Testis (tissue), 3 donors: ENCODE results near the gene RIMBP2. TPM values are rescaled to one million over a fixed set of nuclear protein-coding genes. Genes with fewer than 3 reads are reported as not detected.

Experiments used
- DNase-seq: peaks from one replicate; pipeline ENCODE4 v3.0.0-alpha.2; 2019
- H3K27ac ChIP-seq, 2 donors: fragments of 200-600 bp; sonication (generic); one replicate each; pipeline ENCODE4 v1.5.1; 2019
- H3K27me3 ChIP-seq: fragments of 200-600 bp; sonication (generic); one replicate; pipeline ENCODE4 v1.5.1; 2019
- H3K36me3 ChIP-seq: fragments of 200-600 bp; sonication (generic); one replicate; pipeline ENCODE4 v1.5.1; 2017; ENCODE audit warnings: low read depth; ENCODE audit errors: missing control alignments
- H3K4me1 ChIP-seq: fragments of 200-600 bp; sonication (generic); one replicate; pipeline ENCODE4 v1.5.1; 2019
- H3K4me3 ChIP-seq, 2 donors: fragments of 200-600 bp; sonication (generic); one replicate each; pipeline ENCODE4 v1.5.1; 2017 to 2019
- H3K9me3 ChIP-seq: fragments of 200-600 bp; sonication (generic); one replicate; pipeline ENCODE4 v1.5.1; 2017
- POLR2A ChIP-seq: fragments of 450-650 bp; IDR thresholded peaks from one replicate; pipeline ENCODE4 v1.6.1; 2017; ENCODE audit warnings: antibody characterized with exemption, mild to moderate bottlenecking, moderate library complexity
- WGBS, 2 donors: methylation state at CpG; one replicate each; pipeline ENCODE4 v1.1.5; 2018; 5-methylcytosine and 5-hydroxymethylcytosine counted together
- intact Hi-C: fragments of 100-400 bp; cut with DNase I; formaldehyde crosslinking; loops from one replicate; pipeline ENCODE4 v1.15.1; 2023; ENCODE audit warnings: low total_unique reads
- polyA plus RNA-seq: library from polyadenylated mRNA; stranded (reverse); fragments of 350-450 nt; fragmentation: Illumina TruSeq; extraction: RNeasy Lipid Tissue Mini Kit (QIAGEN cat#74804); gene quantifications from one replicate; pipeline ENCODE4 v1.2.3, GENCODE V29; 2014; ENCODE audit warnings: low read depth, low replicate concordance; ENCODE audit not compliant: insufficient read depth
- total RNA-seq, 2 donors: library from RNA; depleted of rRNA; stranded (reverse); fragments of >200 nt; gene quantifications; one replicate each; pipeline ENCODE4 v1.2.3, GENCODE V29; 2016
- TF ChIP-seq, protein P1 (sequence below), 3 experiments: fragments of 450-650 bp in 2 of 3; fragments of 200-600 bp in 1 of 3; sonication (generic) in 1 of 3; IDR thresholded peaks; one replicate each; pipeline ENCODE4 v1.5.1; 2016 to 2019; ENCODE audit warnings: antibody characterized with exemption in 3 of 3, mild to moderate bottlenecking in 2 of 3, moderate library complexity in 1 of 3

Gene RIMBP2
- total and polyA plus RNA-seq, 3 donors from 2014 or later: 8.0 to 10.0 (median 8.7) TPM

DNA sequence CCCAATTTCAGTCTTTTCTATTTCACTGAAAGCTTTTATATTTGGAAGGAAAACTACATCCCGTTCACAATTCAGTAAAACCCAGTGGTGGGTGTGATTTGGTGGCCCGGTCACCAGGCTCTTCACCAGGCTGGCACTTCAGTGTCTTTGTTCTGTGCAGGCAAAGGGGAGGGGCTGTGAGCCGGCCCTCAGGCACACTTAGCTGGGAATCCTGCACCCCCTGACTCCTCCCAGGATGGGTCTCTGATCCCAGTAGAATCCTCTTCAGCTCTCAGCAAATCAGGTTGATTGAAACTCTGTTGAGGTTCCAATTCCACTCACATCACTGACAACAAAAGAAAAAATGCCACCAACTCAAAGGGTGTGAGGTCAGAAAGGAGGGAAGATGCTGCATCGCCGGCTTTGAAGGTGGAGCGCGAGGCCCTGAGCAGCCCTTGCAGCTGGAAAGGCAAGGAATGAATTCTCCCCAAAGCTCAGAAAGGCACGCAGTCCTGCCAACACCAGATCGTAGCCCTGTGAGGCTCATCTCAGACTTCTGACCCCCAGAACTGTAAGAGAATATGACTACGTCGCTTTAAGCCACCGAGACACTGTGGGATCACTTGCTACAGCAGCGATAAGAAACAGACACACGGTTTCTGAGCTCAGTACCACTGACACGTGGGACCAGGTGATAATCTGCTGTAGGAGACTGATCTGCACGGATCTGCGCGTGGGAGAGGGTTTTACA, 211.8 kb downstream of the RIMBP2 start:
- intact Hi-C loops: no loop called here
- H3K4me3 ChIP-seq: no peak overlapping the region
- no peaks in the 10 kb centered on the region for H3K27me3 ChIP-seq
- DNase-seq: no peak
- no peaks in the 10 kb centered on the region for H3K9me3 ChIP-seq
- TF ChIP-seq POLR2A: no peak
- TF ChIP-seq, protein P1, sequence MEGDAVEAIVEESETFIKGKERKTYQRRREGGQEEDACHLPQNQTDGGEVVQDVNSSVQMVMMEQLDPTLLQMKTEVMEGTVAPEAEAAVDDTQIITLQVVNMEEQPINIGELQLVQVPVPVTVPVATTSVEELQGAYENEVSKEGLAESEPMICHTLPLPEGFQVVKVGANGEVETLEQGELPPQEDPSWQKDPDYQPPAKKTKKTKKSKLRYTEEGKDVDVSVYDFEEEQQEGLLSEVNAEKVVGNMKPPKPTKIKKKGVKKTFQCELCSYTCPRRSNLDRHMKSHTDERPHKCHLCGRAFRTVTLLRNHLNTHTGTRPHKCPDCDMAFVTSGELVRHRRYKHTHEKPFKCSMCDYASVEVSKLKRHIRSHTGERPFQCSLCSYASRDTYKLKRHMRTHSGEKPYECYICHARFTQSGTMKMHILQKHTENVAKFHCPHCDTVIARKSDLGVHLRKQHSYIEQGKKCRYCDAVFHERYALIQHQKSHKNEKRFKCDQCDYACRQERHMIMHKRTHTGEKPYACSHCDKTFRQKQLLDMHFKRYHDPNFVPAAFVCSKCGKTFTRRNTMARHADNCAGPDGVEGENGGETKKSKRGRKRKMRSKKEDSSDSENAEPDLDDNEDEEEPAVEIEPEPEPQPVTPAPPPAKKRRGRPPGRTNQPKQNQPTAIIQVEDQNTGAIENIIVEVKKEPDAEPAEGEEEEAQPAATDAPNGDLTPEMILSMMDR (IDR thresholded peaks at IDR 0.05): no peak
- H3K27ac ChIP-seq: no peak overlapping the region
- H3K36me3 ChIP-seq: no peaks in the 10 kb centered on the region
- 63 to 71% methylated on average over 17 to 18 of the region's 18 CpGs for WGBS, 2 donors
- no peaks in the 10 kb centered on the region for H3K4me1 ChIP-seq

DNA sequence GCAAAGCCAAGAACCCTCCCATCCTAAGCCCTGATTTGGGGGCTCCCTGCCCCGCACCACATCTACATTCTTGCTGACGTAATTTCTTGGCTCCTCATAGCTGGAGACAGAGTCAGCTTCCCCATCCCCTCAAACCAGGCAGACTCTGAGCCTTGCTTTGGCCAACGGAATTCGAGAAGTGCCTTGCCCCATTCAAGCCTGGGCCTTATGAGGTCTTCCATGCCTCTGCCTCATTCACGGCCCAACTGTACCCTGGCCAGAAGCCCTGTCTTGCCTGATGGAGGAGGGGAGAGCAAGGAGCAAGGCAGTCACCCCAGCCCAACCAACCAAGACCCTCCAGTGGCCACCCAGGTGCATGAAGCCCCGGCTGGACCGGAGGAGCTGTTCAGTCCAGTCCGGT, 214.3 kb downstream of the RIMBP2 start:
- no peak for DNase-seq
- H3K36me3 ChIP-seq: no peaks in the 10 kb centered on the region
- H3K4me3 ChIP-seq: no peak overlapping the region
- H3K4me1 ChIP-seq: no peaks in the 10 kb centered on the region
- H3K27ac ChIP-seq: no peak overlapping the region
- 94 to 95% methylated on average over 6 to 8 of the region's 8 CpGs for WGBS, 2 donors
- intact Hi-C loops: no loop called here
- H3K27me3 ChIP-seq: no peaks in the 10 kb centered on the region
- TF ChIP-seq, protein P1 (IDR thresholded peaks at IDR 0.05): no peak
- TF ChIP-seq POLR2A: no peak
- H3K9me3 ChIP-seq: no peaks in the 10 kb centered on the region

DNA sequence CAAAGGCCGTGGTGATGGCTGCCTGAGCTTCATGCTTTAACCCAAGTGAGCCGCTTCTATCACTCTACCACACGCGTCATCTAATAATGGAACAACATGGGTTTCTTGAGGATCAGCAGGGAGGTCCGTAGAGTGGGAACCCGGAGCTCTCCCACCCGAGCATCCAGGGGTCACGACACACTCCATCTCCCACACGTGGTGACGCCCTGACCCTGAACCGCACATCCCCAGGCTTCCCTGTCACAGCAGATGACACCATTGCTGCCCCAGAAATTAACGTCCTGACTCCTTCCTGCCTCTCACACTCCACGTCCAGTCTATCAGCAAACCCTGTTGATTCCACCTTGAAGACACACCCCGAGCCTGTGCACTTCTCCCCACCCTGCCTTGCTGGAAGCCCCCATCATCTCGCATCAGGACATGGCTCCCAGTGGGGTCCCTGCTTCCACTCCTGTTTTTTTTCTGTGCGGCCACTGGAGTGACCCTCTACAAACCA, 215.2 kb downstream of the RIMBP2 start:
- no peak for TF ChIP-seq POLR2A
- TF ChIP-seq, protein P1 (IDR thresholded peaks at IDR 0.05): no peak
- Histone ChIP-seq H3K36me3 (no peaks in the 10 kb centered on the region), H3K9me3 (no peaks in the 10 kb centered on the region), H3K27me3 (no peaks in the 10 kb centered on the region), H3K4me1 (no peaks in the 10 kb centered on the region), H3K4me3 (no peak overlapping the region), H3K27ac (no peak overlapping the region)
- 74 to 79% methylated on average over 16 of the region's 16 CpGs for WGBS, 2 donors
- intact Hi-C loops: no loop called here
- no peak for DNase-seq

DNA sequence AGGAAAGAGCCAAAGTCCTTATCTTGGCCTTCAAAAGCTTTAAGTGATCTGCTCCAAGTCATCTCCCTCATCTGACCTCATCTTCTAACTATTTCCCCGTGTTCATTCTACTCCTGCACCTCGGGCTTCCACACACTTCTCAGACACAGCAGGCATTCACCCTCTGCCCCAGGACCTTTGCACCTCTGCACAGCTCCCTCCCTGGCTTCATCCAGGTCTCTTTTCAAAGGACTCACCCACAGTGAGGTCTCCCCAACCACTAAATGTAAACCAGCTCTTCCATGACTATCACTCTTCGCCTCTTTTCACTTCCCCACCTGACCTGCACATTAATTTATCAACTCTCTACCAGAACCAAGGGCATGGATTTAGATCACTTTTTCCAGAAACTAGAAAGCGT, 216.6 kb downstream of the RIMBP2 start:
- Histone ChIP-seq H3K9me3 (no peaks in the 10 kb centered on the region), H3K27ac (no peak overlapping the region), H3K4me3 (no peak overlapping the region), H3K36me3 (no peaks in the 10 kb centered on the region), H3K27me3 (no peaks in the 10 kb centered on the region), H3K4me1 (no peaks in the 10 kb centered on the region)
- no peak for TF ChIP-seq POLR2A
- TF ChIP-seq, protein P1 (IDR thresholded peaks at IDR 0.05): no peak
- WGBS, 2 donors: 77 to 85% methylated on average over 4 of the region's 4 CpGs
- intact Hi-C loops: no loop called here
- DNase-seq: no peak
